ENCODE data around the gene HERPUD1. TPM values are rescaled to one million over a fixed set of nuclear protein-coding genes. Genes with fewer than 3 reads are reported as not detected.

HERPUD1 gene
- total and polyA plus RNA-seq, 8 donors: 78.2 to 298 (median 203) TPM

DNA sequence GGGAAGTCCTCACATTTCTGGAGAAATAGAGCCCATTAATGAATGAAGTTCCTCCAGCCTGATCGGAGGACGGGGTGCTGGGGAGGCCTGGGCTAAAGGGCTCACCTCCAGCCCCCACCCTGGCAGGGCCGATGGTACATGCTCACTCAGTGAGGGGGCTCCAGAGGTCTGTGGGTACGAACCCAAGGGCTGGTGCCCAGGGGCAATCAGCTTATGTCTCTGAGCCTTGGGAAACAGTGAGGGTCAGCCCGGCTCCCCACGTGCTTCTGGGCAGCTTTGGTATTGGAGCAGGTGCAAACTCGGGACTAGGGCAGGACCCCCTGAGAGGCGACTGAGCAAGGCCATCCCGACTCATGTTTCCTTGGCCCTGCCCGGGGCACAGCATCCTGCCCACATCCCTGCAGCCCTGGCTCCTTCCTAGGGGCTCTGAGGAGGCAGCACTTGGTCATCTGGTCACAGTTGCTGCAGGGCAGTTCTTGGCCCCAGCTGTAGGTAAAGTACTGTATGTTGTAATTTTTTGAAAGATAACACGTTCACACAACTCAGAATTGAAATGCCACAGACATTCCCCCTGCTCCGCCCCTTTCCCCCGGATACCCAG is 28.8 kb downstream of the HERPUD1 start:
- Histone ChIP-seq H3K36me3 (no peaks in the 10 kb centered on the region), H3K4me1 (peaks cover 0 to 3% (median 0%) of the 10 kb centered on the region in 3 donors), H3K27me3 (no peaks in the 10 kb centered on the region), H3K27ac (no peak overlapping the region), H3K4me3 (no peak overlapping the region), H3K9me3 (no peaks in the 10 kb centered on the region)
- no peak for TF ChIP-seq CTCF (IDR thresholded peaks at IDR 0.05)
- ATAC-seq (no peak), FAIRE-seq (no peak), DNase-seq (peak in 1 of 6 donors; percentile 29)
- 70 to 77% methylated on average over 13 of the region's 13 CpGs for WGBS, 2 donors
- intact Hi-C loops (cut with DNase I): no loop called here

GRCh38 chr16:56961386-56961785 is 29.4 kb downstream of the HERPUD1 start:
- ATAC-seq (no peak), DNase-seq (no peak), FAIRE-seq (no peak)
- Histone ChIP-seq H3K4me3 (no peak overlapping the region), H3K27ac (no peak overlapping the region), H3K4me1 (peaks cover 0 to 3% (median 0%) of the 10 kb centered on the region in 3 donors), H3K9me3 (no peaks in the 10 kb centered on the region), H3K27me3 (no peaks in the 10 kb centered on the region), H3K36me3 (no peaks in the 10 kb centered on the region)
- WGBS, 2 donors: 74 to 84% methylated on average over 3 of the region's 3 CpGs
- intact Hi-C loops (cut with DNase I): no loop called here
- TF ChIP-seq CTCF (IDR thresholded peaks at IDR 0.05): no peak

DNA sequence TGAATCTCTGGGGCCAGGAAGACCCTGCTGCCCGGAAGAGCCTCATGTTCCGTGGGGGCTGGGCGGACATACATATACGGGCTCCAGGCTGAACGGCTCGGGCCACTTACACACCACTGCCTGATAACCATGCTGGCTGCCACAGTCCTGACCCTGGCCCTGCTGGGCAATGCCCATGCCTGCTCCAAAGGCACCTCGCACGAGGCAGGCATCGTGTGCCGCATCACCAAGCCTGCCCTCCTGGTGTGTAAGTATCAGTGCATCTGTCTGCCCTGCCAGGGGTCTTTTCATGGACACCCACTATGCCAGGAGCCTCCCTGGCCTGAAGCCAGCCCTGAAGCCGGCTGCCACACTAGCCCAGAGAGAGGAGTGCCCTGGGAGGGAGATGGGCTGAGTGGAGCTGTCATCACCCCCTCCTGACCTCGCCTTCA is 29.9 kb downstream of the HERPUD1 start, which contains the start of gene CETP:
Gene CETP, plus strand, starts transcription at position 100 of the 431 bp plus-strand sequence. Its CDS starts 30 bp downstream, at position 130.
- Histone ChIP-seq H3K36me3 (no peaks in the 10 kb centered on the region), H3K4me3 (no peak within 1 kb of the TSS), H3K9me3 (no peaks in the 10 kb centered on the region), H3K4me1 (peaks cover 0 to 3% (median 0%) of the 10 kb centered on the region in 3 donors), H3K27me3 (no peaks in the 10 kb centered on the region), H3K27ac (no peak within 1 kb of the TSS)
- FAIRE-seq (no peak), ATAC-seq (no peak), DNase-seq (no peak)
- intact Hi-C loops (cut with DNase I): no loop called here
- 80 to 84% methylated on average over 12 of the region's 12 CpGs for WGBS, 2 donors
- no peak for TF ChIP-seq CTCF (IDR thresholded peaks at IDR 0.05)

DNA sequence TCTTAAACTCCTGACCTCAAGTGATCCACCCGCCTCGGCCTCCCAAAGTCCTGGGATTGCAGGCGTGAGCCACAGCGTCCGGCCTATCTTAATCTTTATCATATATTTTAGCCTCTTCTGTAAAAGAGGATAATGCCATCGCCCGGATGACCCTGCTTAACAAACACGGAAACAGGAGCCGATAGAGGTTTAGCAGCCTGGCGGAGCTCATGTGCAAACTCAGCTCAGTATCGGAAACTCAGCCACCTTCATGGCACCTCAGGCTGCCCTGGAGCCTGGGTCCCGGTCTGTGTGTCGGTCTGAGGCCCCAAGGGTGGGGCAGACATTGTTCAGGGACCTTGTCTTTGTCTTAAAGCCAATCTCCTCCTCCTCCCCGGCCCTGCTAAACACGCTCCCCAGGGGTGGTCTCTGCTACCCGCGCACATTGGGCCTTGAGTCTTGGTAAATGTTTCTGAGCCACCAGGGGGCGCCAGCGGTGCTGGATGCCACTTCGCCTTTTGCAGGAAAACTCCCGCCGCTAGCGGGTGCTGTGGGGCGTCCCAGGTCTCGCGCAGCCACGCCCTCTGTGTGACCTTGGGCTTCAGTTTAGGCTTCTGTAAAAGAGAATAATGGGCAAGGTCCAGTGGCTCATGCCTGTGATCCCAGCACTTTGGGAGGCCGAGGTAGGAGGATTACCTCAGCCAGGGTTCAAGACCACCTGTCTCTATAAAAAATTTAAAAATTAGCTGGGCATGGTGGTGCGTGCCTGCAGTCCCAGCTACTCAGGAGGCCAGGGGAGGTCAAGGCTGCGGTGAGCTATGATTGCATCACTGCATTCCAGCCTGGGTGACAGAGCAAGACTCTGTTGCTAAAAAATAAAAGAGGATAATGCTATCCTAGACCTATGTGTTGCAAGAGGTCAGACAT is 32.6 kb downstream of the HERPUD1 start:
- peak; percentile 70 to 86 (median 78) for TF ChIP-seq CTCF (IDR thresholded peaks at IDR 0.05)
- ATAC-seq (peak; percentile 69 to 95 (median 86)), DNase-seq (peak; percentile 72 to 92 (median 86)), FAIRE-seq (no peak)
- Histone ChIP-seq H3K4me1 (peaks cover 0 to 3% (median 0%) of the 10 kb centered on the region in 3 donors), H3K36me3 (no peaks in the 10 kb centered on the region), H3K4me3 (no peak overlapping the region), H3K27me3 (no peaks in the 10 kb centered on the region), H3K9me3 (no peaks in the 10 kb centered on the region), H3K27ac (no peak overlapping the region)
- 45 to 46% methylated on average over 30 of the region's 30 CpGs for WGBS, 2 donors
- intact Hi-C loops (cut with DNase I): no loop called here
